Heart left ventricle (tissue), 16 donors: Measurements from ENCODE around the gene KIAA1217. TPM values are rescaled to one million over a fixed set of nuclear protein-coding genes. Genes with fewer than 3 reads are reported as not detected.

Experiments used
- ATAC-seq, 4 donors: fragments of 200-7000 bp; cut with Tn5 transposase; one replicate each; pipeline ENCODE4 v1.9.1; 2020 to 2022; ENCODE audit warnings: moderate library complexity in 4 of 4, mild to moderate bottlenecking in 3 of 4, moderate number of reproducible peaks in 1 of 4
- DNase-seq, 5 donors: peaks; one replicate each; pipeline ENCODE4 v3.0.0-alpha.2; 2020
- H3K27ac ChIP-seq, 12 donors: fragments of 200-600 bp; sonication (generic) in 4 of 12; one replicate each; pipeline versions ENCODE4 v1.5.0 to v1.8.0; 2016 to 2022; ENCODE audit warnings: mild to moderate bottlenecking in 2 of 12
- H3K27me3 ChIP-seq, 9 donors: fragments of 200-600 bp; sonication (generic) in 2 of 9; one replicate each; pipeline versions ENCODE4 v1.5.1 to v1.8.0; 2016 to 2022; ENCODE audit warnings: mild to moderate bottlenecking in 3 of 9
- H3K36me3 ChIP-seq, 9 donors: fragments of 200-600 bp; sonication (generic) in 2 of 9; one replicate each; pipeline versions ENCODE4 v1.5.0 to v1.8.0; 2018 to 2022; ENCODE audit warnings: mild to moderate bottlenecking in 2 of 9
- H3K4me1 ChIP-seq, 12 donors: fragments of 200-600 bp; sonication (generic) in 4 of 12; one replicate each; pipeline versions ENCODE4 v1.5.0 to v1.8.0; 2016 to 2022; ENCODE audit warnings: mild to moderate bottlenecking in 3 of 12
- H3K4me3 ChIP-seq, 12 donors: fragments of 200-600 bp; sonication (generic) in 4 of 12; one replicate each; pipeline versions ENCODE4 v1.5.0 to v1.8.0; 2017 to 2022; ENCODE audit warnings: mild to moderate bottlenecking in 9 of 12, moderate library complexity in 4 of 12
- H3K9me3 ChIP-seq, 12 donors: fragments of 200-600 bp; sonication (generic) in 4 of 12; one replicate each; pipeline versions ENCODE4 v1.5.0 to v1.8.0; 2016 to 2022; ENCODE audit warnings: mild to moderate bottlenecking in 1 of 12
- POLR2A ChIP-seq, 2 donors: fragments of 450-650 bp; IDR thresholded peaks; one replicate each; pipeline ENCODE4 v1.6.1; 2017; ENCODE audit warnings: antibody characterized with exemption in 2 of 2, mild to moderate bottlenecking in 2 of 2, moderate library complexity in 2 of 2
- WGBS, 4 donors: extraction: QIAGEN DNeasy Blood & Tissue Kit in 2 of 4; methylation state at CpG; one replicate each; pipeline versions ENCODE4 v1.1.5 to v1.1.7; 2013 to 2018; 5-methylcytosine and 5-hydroxymethylcytosine counted together
- intact Hi-C, 10 donors: fragments of 100-400 bp; cut with DNase I; formaldehyde crosslinking; loops; one replicate each; pipeline versions ENCODE4 v1.11.1 to v1.14.2; 2022
- microRNA counts, 2 donors: library from miRNA; unstranded; fragments of <30 nt; microRNA quantifications; one replicate each; lab custom pipeline; 2016
- microRNA-seq, 4 donors: library from miRNA; unstranded; fragments of <30 nt; microRNA quantifications; one replicate each; pipeline versions ENCODE4 to v1.2.0, GENCODE V29; 2017 to 2020
- polyA plus RNA-seq, 2 donors: library from polyadenylated mRNA; stranded (reverse); fragments of 200-250 nt; gene quantifications; one replicate each; pipeline ENCODE4 v1.2.3, GENCODE V29; 2013
- total RNA-seq, 9 donors: library from RNA; depleted of rRNA in 2 of 9; stranded (reverse); fragments of >200 nt in 2 of 9; fragmentation: NEBNext Ultra II Directional in 3 of 9; extraction: Animal tissue kit (Norgen Biotek cat#: 25700) in 3 of 9; gene quantifications; one replicate each; pipeline versions ENCODE4 v1.1.0 to v1.2.4, GENCODE V29; 2016 to 2023
- TF ChIP-seq, protein P1 (sequence below), 12 donors: fragments of 200-600 bp; sonication (generic) in 4 of 12; IDR thresholded peaks; one replicate each; pipeline versions ENCODE4 v1.5.0 to v1.8.0; 2018 to 2022; ENCODE audit warnings: antibody characterized with exemption in 12 of 12, mild to moderate bottlenecking in 5 of 12
- donor health status: ischemic (EF 13 %, LVEDD 7.1; RV severe dilation, severe dysfunction).
- donor health status: healthy with polysubstance abuse.
- donor health status: DM: no; HTN: yes; CAD: no.
- donor health status: DM: no; HTN: no; CAD: no.
- donor health status: ischemic (EF 25% LVEDD 6.9; RV normal size, moderate dysfunction).
- donor health status: ischemic (EF 25% LVEDD 5.7; RV mildly dilated, moderate dysfunction).
- donor health status: healthy.
- donor health status: DM: yes; HTN: yes; CAD: no.
- donor health status: ischemic (EF 35%, LVEDD 5.7; RV mildly dilated, moderate dysfunction).
- donor health status: nonischemic (EF 11% LVEDD 7.7; RV severe dilation, severe dysfunction).
- donor health status: DM: yes; HTN: yes; CAD: no.
- donor health status: PGD.
- donor health status: ischemic (EF 29% LVEDD 5.4; RV normal size, mild dysfunction).
- donor health status: nonischemic (EF 23%, LVEDD 6.1; RV moderate dilation, normal function).

KIAA1217 gene
- total and polyA plus RNA-seq, 11 donors, result 12.7 to 66.7 (median 33.5) TPM

DNA sequence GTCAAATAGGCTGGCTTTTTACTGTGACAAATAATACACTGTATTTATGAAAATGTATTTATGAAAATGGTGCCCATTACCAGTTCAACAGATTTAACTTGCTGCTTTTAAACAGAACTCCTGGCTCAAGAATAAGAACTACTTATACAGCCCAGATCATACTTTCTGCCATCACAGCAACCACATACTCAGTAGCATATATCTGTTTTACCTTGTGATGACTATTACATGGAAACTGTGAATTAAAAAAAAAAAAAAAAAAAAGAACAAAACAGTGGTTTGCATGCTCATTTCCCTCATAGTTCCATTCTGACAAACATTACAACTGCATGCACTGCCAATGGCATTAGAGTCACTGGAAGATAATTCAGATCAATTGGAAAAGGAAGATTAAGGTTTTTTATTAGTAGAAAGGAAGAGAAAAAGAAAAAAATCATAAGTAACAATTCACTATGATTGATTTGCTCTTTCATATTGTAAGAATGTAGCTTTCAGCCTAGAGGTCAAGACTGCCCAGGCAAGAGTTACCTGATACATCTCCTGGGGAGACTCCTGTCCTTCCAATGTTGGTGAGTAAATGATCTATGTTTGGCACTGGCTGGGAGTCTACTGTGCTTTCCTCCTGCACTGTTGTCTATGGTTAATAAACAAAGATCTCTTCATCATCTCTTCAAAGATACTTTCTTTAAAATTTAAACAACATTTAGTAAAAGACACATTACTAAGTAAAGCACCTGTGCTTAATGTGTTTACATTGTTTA is 381.9 kb downstream of the KIAA1217 start:
- Histone ChIP-seq H3K4me3 (no peak overlapping the region), H3K27me3 (no peaks in the 10 kb centered on the region), H3K4me1 (no peaks in the 10 kb centered on the region), H3K27ac (no peak overlapping the region), H3K36me3 (peaks cover 3 to 100% (median 99%) of the 10 kb centered on the region in 9 donors), H3K9me3 (no peaks in the 10 kb centered on the region)
- no peak for TF ChIP-seq POLR2A (IDR thresholded peaks at IDR 0.05)
- TF ChIP-seq, protein P1, sequence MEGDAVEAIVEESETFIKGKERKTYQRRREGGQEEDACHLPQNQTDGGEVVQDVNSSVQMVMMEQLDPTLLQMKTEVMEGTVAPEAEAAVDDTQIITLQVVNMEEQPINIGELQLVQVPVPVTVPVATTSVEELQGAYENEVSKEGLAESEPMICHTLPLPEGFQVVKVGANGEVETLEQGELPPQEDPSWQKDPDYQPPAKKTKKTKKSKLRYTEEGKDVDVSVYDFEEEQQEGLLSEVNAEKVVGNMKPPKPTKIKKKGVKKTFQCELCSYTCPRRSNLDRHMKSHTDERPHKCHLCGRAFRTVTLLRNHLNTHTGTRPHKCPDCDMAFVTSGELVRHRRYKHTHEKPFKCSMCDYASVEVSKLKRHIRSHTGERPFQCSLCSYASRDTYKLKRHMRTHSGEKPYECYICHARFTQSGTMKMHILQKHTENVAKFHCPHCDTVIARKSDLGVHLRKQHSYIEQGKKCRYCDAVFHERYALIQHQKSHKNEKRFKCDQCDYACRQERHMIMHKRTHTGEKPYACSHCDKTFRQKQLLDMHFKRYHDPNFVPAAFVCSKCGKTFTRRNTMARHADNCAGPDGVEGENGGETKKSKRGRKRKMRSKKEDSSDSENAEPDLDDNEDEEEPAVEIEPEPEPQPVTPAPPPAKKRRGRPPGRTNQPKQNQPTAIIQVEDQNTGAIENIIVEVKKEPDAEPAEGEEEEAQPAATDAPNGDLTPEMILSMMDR (IDR thresholded peaks at IDR 0.05), result no peak
- no peak for ATAC-seq
- intact Hi-C loops, result no loop called here
- no peak for DNase-seq

DNA sequence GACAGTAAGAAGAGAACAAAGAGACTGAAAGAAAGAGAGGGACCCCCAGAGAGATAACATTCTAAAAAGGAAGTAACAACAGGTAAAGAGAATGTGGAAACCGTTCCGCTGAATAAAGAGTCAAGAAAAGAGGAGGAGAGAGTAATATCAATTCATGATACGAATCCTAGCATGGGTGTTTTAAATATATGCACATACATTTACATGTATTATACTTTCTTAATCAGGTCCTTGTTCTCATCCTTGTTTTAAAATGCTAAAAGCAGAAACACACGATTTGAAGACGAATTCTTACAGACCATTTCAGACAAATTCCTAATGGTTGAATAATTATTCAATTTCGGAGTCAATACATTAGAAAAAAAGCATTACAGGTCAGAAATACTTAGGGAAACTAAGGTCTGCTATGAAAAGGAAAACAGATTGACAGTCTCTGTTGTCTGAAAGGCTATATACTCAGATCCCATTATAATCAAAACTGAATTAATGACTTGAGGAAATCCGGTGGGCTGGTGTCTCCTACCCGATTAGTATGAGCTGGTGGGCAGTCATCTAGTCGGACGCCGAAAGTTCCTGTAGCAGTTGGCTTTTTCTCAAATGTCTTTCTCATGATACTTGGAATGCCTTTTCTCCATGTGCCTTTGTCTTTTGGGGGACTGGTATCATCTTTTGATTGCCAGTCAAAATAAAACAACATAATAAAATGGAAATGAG is 387.4 kb downstream of the KIAA1217 start:
- 93 to 96% (median 94%) methylated on average over 11 of the region's 11 CpGs for WGBS, 4 donors

DNA sequence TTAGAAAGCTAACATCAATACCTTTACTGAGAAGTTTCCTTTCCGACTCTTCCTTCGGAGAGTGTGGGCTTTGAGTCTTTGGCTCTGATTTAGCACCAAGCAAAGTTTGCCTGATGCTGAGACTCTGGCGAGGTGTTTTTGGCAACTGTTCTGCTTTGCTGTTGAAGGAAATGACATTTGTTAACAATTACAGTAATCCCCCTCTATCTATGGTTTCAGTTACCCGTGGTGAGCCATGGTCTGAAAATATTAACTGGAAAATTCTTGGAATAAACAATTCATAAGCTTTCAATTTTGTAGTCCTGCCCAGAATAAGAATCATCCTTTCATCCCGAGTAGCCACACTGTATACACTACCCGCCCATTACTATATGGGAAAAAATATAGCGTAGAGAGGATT is 388.5 kb downstream of the KIAA1217 start:
- DNase-seq (no peak), ATAC-seq (no peak)
- no peaks in the 10 kb centered on the region for H3K27me3 ChIP-seq
- TF ChIP-seq, protein P1 (IDR thresholded peaks at IDR 0.05), result no peak
- no peak for TF ChIP-seq POLR2A (IDR thresholded peaks at IDR 0.05)
- H3K4me3 ChIP-seq, result no peak overlapping the region
- H3K9me3 ChIP-seq, result no peaks in the 10 kb centered on the region
- no peak overlapping the region for H3K27ac ChIP-seq
- intact Hi-C loops, result no loop called here
- H3K4me1 ChIP-seq, result no peaks in the 10 kb centered on the region
- H3K36me3 ChIP-seq, result peaks cover 3 to 100% (median 97%) of the 10 kb centered on the region in 9 donors
- 89 to 95% (median 93%) methylated on average over 7 of the region's 7 CpGs for WGBS, 4 donors

More for the DNA sequence above, 387.4 kb downstream of the KIAA1217 start:
- H3K27me3 ChIP-seq, result no peaks in the 10 kb centered on the region
- no peak overlapping the region for H3K4me3 ChIP-seq
- intact Hi-C loops, result no loop called here
- TF ChIP-seq, protein P1 (IDR thresholded peaks at IDR 0.05), result no peak
- TF ChIP-seq POLR2A (IDR thresholded peaks at IDR 0.05), result no peak
- peaks cover 3 to 100% (median 100%) of the 10 kb centered on the region in 9 donors for H3K36me3 ChIP-seq
- DNase-seq (no peak), ATAC-seq (no peak)
- H3K9me3 ChIP-seq, result no peaks in the 10 kb centered on the region
- H3K4me1 ChIP-seq, result no peaks in the 10 kb centered on the region
- no peak overlapping the region for H3K27ac ChIP-seq

MicroRNAs encoded within 50 kb of the gene (microRNA counts, 767-probe panel; counts per million panel counts)
- 71.6 to 908 counts per million in 2 donors for microRNA hsa-miR-603 (lab: Ali Mortazavi, UCI)

Small RNA genes lying within 50 kb of the gene (microRNA-seq; reads per million reads assigned to microRNA genes)
- 0 reads per million in 4 donors for gene MIR603
